GM19238 (cell line): Measurements from ENCODE around the gene CCSAP.
"Not testable (repeated sequence)": the region's sequence is repeated elsewhere in the genome, so short reads cannot be mapped to it uniquely, and the experiment has no call there.

Experiments used
- DNase-seq: peaks from one replicate; pipeline ENCODE4 v3.0.0; 2011; ENCODE audit warnings: low spot score; ENCODE audit not compliant: insufficient read length

The CCSAP gene

GRCh38 chr1:229364207-229365065 is 21.6 kb upstream of the CCSAP start:
- no peak for DNase-seq

- DNase-seq = no peak
Observed at GRCh38 chr1:229363723-229364122, 20.9 kb upstream of the CCSAP start.

- DNase-seq = no peak
Observed at GRCh38 chr1:229360420-229360819, 17.6 kb upstream of the CCSAP start.

- DNase-seq = no peak
Observed at GRCh38 chr1:229355661-229356060, 12.8 kb upstream of the CCSAP start.

- no peak for DNase-seq
Observed at GRCh38 chr1:229354226-229354625, 11.4 kb upstream of the CCSAP start.

GRCh38 chr1:229352975-229353374 is 10.1 kb upstream of the CCSAP start:
- DNase-seq = no peak

- no peak for DNase-seq
Observed at GRCh38 chr1:229349463-229350385, 6.9 kb upstream of the CCSAP start.

GRCh38 chr1:229347528-229347927 is 4.7 kb upstream of the CCSAP start:
- DNase-seq = no peak

GRCh38 chr1:229344937-229345684 is 2.3 kb upstream of the CCSAP start:
- DNase-seq = no peak

- no peak for DNase-seq
Observed at GRCh38 chr1:229344139-229344538, 1.3 kb upstream of the CCSAP start.

GRCh38 chr1:229341774-229342655 is 832 bp downstream of the CCSAP start:
- DNase-seq = peak; percentile 71

- no peak for DNase-seq
Observed at GRCh38 chr1:229340496-229340895, 2.4 kb downstream of the CCSAP start.

- no peak for DNase-seq
Observed at GRCh38 chr1:229339520-229339919, 3.3 kb downstream of the CCSAP start.

GRCh38 chr1:229339086-229339485 is 3.8 kb downstream of the CCSAP start:
- no peak for DNase-seq

- no peak for DNase-seq
Observed at GRCh38 chr1:229336345-229336744, 6.5 kb downstream of the CCSAP start.

GRCh38 chr1:229334716-229335115 is 8.1 kb downstream of the CCSAP start:
- no peak for DNase-seq

- DNase-seq = no peak
Observed at GRCh38 chr1:229334269-229334668, 8.6 kb downstream of the CCSAP start.

- DNase-seq = no peak
Observed at GRCh38 chr1:229328598-229329362, 14.1 kb downstream of the CCSAP start.

- not testable (repeated sequence) for DNase-seq
Observed at GRCh38 chr1:229327765-229328164, 15.1 kb downstream of the CCSAP start.

GRCh38 chr1:229326601-229327000 is 16.2 kb downstream of the CCSAP start:
- no peak for DNase-seq
